ENCODE data around the gene PTPN9.

DNA sequence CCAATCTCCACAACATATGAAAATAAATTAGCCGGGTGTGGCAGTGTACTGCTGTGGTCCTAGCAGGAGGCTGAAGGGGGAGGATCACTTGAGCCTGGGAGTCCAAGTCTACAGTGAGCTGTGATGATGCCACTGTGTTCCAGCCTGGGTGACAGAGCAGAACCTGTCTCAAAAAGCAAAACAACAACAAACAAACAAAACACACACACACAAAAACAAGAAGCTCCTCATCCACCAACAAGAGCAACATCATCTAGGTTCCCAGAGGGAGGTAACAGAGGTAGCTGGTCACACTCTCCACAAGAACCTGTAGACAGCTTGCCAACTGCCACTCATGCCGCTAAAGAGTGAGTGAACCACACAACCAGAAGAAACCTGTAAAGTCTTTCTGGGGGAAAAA is 34.8 kb downstream of the PTPN9 start:
- TF ChIP-seq, protein P1, sequence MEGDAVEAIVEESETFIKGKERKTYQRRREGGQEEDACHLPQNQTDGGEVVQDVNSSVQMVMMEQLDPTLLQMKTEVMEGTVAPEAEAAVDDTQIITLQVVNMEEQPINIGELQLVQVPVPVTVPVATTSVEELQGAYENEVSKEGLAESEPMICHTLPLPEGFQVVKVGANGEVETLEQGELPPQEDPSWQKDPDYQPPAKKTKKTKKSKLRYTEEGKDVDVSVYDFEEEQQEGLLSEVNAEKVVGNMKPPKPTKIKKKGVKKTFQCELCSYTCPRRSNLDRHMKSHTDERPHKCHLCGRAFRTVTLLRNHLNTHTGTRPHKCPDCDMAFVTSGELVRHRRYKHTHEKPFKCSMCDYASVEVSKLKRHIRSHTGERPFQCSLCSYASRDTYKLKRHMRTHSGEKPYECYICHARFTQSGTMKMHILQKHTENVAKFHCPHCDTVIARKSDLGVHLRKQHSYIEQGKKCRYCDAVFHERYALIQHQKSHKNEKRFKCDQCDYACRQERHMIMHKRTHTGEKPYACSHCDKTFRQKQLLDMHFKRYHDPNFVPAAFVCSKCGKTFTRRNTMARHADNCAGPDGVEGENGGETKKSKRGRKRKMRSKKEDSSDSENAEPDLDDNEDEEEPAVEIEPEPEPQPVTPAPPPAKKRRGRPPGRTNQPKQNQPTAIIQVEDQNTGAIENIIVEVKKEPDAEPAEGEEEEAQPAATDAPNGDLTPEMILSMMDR (IDR thresholded peaks at IDR 0.05 in 4 of 5, conservative IDR thresholded peaks at IDR 0.05 in 1 of 5) = no peak
- no peak for TF ChIP-seq POLR2A (IDR thresholded peaks at IDR 0.05)

Data from gastrocnemius medialis (tissue), 4 donors.